ENCODE data around the gene GOLT1B.

DNA sequence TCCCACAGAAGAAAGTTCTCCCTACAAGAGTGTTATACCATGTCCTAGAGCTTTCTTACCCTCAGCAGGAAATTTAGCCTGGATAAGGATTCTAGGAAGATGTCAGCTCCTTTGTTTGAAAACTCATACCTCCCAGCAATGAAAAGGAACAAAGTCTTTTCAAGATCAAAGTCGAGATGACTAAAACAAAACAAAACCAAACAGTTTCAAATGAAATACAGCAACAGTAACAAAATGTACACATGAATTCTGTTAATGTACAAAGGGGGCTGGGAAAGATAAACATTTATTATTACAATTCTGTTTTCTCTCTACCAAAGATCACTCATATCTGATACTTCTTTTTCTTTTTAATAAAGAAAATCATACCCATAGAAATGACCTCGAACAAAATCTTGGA is 61.3 kb downstream of the GOLT1B start:
- TF ChIP-seq POLR2A (IDR thresholded peaks at IDR 0.05; ENCODE audit: low read depth, low read length), result no peak
- no peak for TF ChIP-seq POLR2AphosphoS5 (IDR thresholded peaks at IDR 0.05; ENCODE audit: low read depth, low read length)

Data from GM12892 (cell line).